Tibial nerve (tissue), 4 donors: ENCODE measurements around the gene AGMO. TPM values are rescaled to one million over a fixed set of nuclear protein-coding genes. Genes with fewer than 3 reads are reported as not detected.

Experiments
- DNase-seq, 2 donors: peaks; one replicate each; pipeline ENCODE4 v3.0.0-alpha.2; 2019; ENCODE audit warnings: low spot score in 2 of 2
- H3K27ac ChIP-seq, 4 donors: fragments of 200-600 bp; sonication (generic) in 3 of 4; one replicate each; pipeline ENCODE4 v1.5.1; 2017 to 2019; ENCODE audit warnings: mild to moderate bottlenecking in 1 of 4
- H3K27me3 ChIP-seq, 2 donors: fragments of 200-600 bp; sonication (generic) in 1 of 2; one replicate each; pipeline versions ENCODE4 v1.5.1 to v1.6.0; 2017 to 2019
- H3K36me3 ChIP-seq, 3 donors: fragments of 200-600 bp; sonication (generic); one replicate each; pipeline ENCODE4 v1.5.1; 2018 to 2019
- H3K4me1 ChIP-seq, 4 donors: fragments of 200-600 bp; sonication (generic) in 3 of 4; one replicate each; pipeline ENCODE4 v1.5.1; 2017 to 2019
- H3K4me3 ChIP-seq, 4 donors: fragments of 200-600 bp; sonication (generic) in 3 of 4; one replicate each; pipeline ENCODE4 v1.5.1; 2017 to 2019; ENCODE audit warnings: mild to moderate bottlenecking in 1 of 4, moderate library complexity in 1 of 4
- H3K9me3 ChIP-seq, 4 donors: fragments of 200-600 bp; sonication (generic) in 3 of 4; one replicate each; pipeline ENCODE4 v1.5.1; 2017 to 2019
- EP300 ChIP-seq, 2 donors: sonication (generic); formaldehyde crosslinking; IDR thresholded peaks; one replicate each; pipeline ENCODE4 v1.6.1; 2017; ENCODE audit warnings: antibody characterized with exemption in 2 of 2, mild to moderate bottlenecking in 1 of 2
- POLR2A ChIP-seq, 2 donors: fragments of 450-650 bp; IDR thresholded peaks; one replicate each; pipeline ENCODE4 v1.6.1; 2017; ENCODE audit warnings: antibody characterized with exemption in 2 of 2, mild to moderate bottlenecking in 2 of 2, moderate library complexity in 2 of 2
- WGBS, 2 donors: methylation state at CpG; one replicate each; pipeline ENCODE4 v1.1.5; 2018; 5-methylcytosine and 5-hydroxymethylcytosine counted together
- total RNA-seq, 4 donors: library from RNA; depleted of rRNA; stranded (reverse); fragments of >200 nt; gene quantifications; one replicate each; pipeline ENCODE4 v1.1.0, GENCODE V29; 2016
- TF ChIP-seq, protein P1 (sequence below), 5 experiments: fragments of 200-600 bp in 3 of 5; fragments of 450-650 bp in 2 of 5; sonication (generic) in 3 of 5; IDR thresholded peaks; one replicate each; pipeline ENCODE4 v1.5.1; 2016 to 2019; ENCODE audit warnings: antibody characterized with exemption in 5 of 5, mild to moderate bottlenecking in 3 of 5, moderate library complexity in 2 of 5

Gene AGMO
- total RNA-seq, 4 donors from 2014 or later: 2.4 to 14.0 (median 6.5) TPM

- WGBS, 2 donors: 85 to 89% methylated on average over 3 of the region's 3 CpGs
- DNase-seq: no peak
- Histone ChIP-seq H3K9me3 (no peaks in the 10 kb centered on the region), H3K4me3 (no peak overlapping the region), H3K27me3 (no peaks in the 10 kb centered on the region), H3K4me1 (no peaks in the 10 kb centered on the region), H3K36me3 (no peaks in the 10 kb centered on the region), H3K27ac (no peak overlapping the region)
- no peak for TF ChIP-seq POLR2A (IDR thresholded peaks at IDR 0.05)
- TF ChIP-seq, protein P1, sequence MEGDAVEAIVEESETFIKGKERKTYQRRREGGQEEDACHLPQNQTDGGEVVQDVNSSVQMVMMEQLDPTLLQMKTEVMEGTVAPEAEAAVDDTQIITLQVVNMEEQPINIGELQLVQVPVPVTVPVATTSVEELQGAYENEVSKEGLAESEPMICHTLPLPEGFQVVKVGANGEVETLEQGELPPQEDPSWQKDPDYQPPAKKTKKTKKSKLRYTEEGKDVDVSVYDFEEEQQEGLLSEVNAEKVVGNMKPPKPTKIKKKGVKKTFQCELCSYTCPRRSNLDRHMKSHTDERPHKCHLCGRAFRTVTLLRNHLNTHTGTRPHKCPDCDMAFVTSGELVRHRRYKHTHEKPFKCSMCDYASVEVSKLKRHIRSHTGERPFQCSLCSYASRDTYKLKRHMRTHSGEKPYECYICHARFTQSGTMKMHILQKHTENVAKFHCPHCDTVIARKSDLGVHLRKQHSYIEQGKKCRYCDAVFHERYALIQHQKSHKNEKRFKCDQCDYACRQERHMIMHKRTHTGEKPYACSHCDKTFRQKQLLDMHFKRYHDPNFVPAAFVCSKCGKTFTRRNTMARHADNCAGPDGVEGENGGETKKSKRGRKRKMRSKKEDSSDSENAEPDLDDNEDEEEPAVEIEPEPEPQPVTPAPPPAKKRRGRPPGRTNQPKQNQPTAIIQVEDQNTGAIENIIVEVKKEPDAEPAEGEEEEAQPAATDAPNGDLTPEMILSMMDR (IDR thresholded peaks at IDR 0.05): no peak
- TF ChIP-seq EP300 (IDR thresholded peaks at IDR 0.05): no peak
These were observed 5.2 kb upstream of the AGMO start for GRCh38 chr7:15567036-15567435.

DNA sequence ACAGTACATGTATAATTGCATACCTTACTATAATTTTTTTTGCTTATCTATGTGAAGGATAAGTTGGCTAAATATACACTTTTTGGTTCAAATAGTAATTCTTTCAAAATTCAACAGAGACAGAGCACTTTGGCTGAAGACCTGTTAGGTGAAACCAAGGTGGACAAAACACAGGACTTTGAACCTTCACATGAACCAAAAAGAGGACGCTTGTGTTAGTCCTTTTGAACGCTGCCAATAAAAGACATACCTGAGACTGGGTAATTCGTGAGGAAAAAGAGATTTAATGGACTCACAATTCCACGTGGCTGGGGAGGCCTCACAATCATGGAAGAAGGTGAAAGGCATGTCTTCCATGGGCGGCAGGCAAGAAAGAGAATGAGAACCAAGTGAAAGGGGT, 4.7 kb upstream of the AGMO start:
- Histone ChIP-seq H3K4me1 (no peaks in the 10 kb centered on the region), H3K27me3 (no peaks in the 10 kb centered on the region), H3K4me3 (no peak overlapping the region), H3K9me3 (no peaks in the 10 kb centered on the region), H3K36me3 (no peaks in the 10 kb centered on the region), H3K27ac (no peak overlapping the region)
- TF ChIP-seq EP300 (IDR thresholded peaks at IDR 0.05): no peak
- 90 to 93% methylated on average over 5 of the region's 5 CpGs for WGBS, 2 donors
- DNase-seq: no peak

GRCh38 chr7:15560968-15561367, 847 bp downstream of the AGMO start:
- TF ChIP-seq, protein P1 (IDR thresholded peaks at IDR 0.05): no peak
- TF ChIP-seq POLR2A (IDR thresholded peaks at IDR 0.05) (no peak), EP300 (IDR thresholded peaks at IDR 0.05) (peak in 1 of 2 donors; percentile 34)
- Histone ChIP-seq H3K4me1 (peaks cover 0 to 29% (median 2%) of the 10 kb centered on the region in 4 donors), H3K27me3 (no peaks in the 10 kb centered on the region), H3K36me3 (no peaks in the 10 kb centered on the region), H3K27ac (peak overlapping the region; percentile 46 to 76 (median 72)), H3K4me3 (peak overlapping the region in 2 of 4 donors; percentile 8 to 39), H3K9me3 (no peaks in the 10 kb centered on the region)
- WGBS, 2 donors: 50 to 51% methylated on average over 1 of the region's 1 CpG
- DNase-seq: no peak

DNA sequence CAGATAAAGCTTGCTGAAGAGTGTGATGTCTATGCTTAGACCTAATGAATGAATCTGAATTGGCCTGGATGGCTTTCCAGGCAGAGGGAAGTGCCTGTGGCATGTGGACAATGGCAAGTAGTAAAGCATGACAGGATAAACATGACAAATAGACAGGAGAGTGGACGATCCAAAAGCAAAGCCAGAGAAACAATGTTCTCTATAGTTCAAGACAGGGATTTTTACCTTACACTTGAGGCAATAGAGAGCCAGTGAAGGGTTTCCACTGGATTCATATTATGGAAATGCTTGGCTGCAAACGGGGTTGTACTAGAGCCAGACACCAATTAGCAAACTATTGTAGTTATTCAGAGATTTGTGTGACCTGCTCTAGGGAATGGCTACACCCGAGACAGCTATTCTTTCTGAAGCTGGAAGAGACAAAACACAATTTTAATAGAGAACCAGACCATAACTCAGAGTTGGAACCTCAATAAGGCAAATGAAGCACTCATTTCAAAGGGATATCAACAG, 2.3 kb downstream of the AGMO start:
- 46 to 53% methylated on average over 3 of the region's 3 CpGs for WGBS, 2 donors

GRCh38 chr7:15558756-15559155, 3.1 kb downstream of the AGMO start:
- Histone ChIP-seq H3K27ac (peak overlapping the region; percentile 15 to 81 (median 60)), H3K4me3 (no peak overlapping the region), H3K9me3 (no peaks in the 10 kb centered on the region), H3K36me3 (no peaks in the 10 kb centered on the region), H3K4me1 (peaks cover 0 to 29% (median 2%) of the 10 kb centered on the region in 4 donors), H3K27me3 (no peaks in the 10 kb centered on the region)
- peak in 1 of 2 donors; percentile 37 for DNase-seq
- TF ChIP-seq, protein P1 (IDR thresholded peaks at IDR 0.05): no peak
- peak in 1 of 2 donors; percentile 74 for TF ChIP-seq EP300 (IDR thresholded peaks at IDR 0.05)
- 53 to 63% methylated on average over 2 of the region's 2 CpGs for WGBS, 2 donors

More for the DNA sequence above, 2.3 kb downstream of the AGMO start:
- Histone ChIP-seq H3K27me3 (no peaks in the 10 kb centered on the region), H3K4me1 (peaks cover 0 to 29% (median 2%) of the 10 kb centered on the region in 4 donors), H3K9me3 (no peaks in the 10 kb centered on the region), H3K36me3 (no peaks in the 10 kb centered on the region), H3K4me3 (no peak overlapping the region), H3K27ac (peak overlapping the region; percentile 15 to 81 (median 60))
- TF ChIP-seq POLR2A (IDR thresholded peaks at IDR 0.05): no peak
- no peak for TF ChIP-seq EP300 (IDR thresholded peaks at IDR 0.05)
- TF ChIP-seq, protein P1 (IDR thresholded peaks at IDR 0.05): no peak
- no peak for DNase-seq
